NB4 (cell line): ENCODE measurements around the gene NTRK3.

Experiments used
- DNase-seq: peaks from one replicate; pipeline ENCODE4 v3.0.0; 2010; ENCODE audit warnings: low read depth
- H3K4me3 ChIP-seq: one replicate; pipeline ENCODE4 v1.5.1; 2011; ENCODE audit warnings: mild to moderate bottlenecking, low read depth, low read length, moderate library complexity
- MYC ChIP-seq: IDR thresholded peaks from 2 replicates; pipeline ENCODE4 v1.6.1; 2011; ENCODE audit warnings: low read depth, low read length
- POLR2A ChIP-seq: IDR thresholded peaks from 2 replicates; pipeline ENCODE4 v1.6.1; 2011; ENCODE audit warnings: mild to moderate bottlenecking; ENCODE audit not compliant: insufficient read length; ENCODE audit errors: extremely low read depth
- TF ChIP-seq, protein P1 (sequence below): IDR thresholded peaks from one replicate; pipeline ENCODE4 v1.5.1; 2012; ENCODE audit warnings: low read depth, low read length
- TF ChIP-seq, protein P2 (sequence below): IDR thresholded peaks from 2 replicates; pipeline ENCODE4 v1.6.1; 2011; ENCODE audit warnings: low read depth, low read length

The NTRK3 gene

DNA sequence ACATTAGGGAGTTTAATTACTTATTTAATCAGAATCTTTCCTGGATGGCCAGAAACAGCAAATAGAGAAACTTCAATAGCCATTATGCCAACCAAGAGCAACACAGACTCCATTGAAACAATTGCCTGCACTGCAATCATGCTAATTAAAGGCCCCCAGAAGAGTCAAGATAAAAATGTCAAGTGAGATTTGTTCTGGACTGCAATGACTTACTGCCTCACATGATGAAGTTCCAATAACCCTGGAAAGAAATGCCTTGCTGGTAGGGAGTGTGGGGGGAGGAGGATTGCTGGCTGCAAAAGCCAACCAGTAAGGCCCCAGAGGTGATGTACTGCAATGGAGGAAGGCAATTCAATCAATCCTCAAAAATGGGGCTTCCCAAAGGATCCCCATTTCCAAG is 257.9 kb downstream of the NTRK3 start:
- no peak for DNase-seq
- TF ChIP-seq, protein P1, sequence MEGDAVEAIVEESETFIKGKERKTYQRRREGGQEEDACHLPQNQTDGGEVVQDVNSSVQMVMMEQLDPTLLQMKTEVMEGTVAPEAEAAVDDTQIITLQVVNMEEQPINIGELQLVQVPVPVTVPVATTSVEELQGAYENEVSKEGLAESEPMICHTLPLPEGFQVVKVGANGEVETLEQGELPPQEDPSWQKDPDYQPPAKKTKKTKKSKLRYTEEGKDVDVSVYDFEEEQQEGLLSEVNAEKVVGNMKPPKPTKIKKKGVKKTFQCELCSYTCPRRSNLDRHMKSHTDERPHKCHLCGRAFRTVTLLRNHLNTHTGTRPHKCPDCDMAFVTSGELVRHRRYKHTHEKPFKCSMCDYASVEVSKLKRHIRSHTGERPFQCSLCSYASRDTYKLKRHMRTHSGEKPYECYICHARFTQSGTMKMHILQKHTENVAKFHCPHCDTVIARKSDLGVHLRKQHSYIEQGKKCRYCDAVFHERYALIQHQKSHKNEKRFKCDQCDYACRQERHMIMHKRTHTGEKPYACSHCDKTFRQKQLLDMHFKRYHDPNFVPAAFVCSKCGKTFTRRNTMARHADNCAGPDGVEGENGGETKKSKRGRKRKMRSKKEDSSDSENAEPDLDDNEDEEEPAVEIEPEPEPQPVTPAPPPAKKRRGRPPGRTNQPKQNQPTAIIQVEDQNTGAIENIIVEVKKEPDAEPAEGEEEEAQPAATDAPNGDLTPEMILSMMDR, result no peak
- TF ChIP-seq POLR2A (no peak), MYC (no peak)
- TF ChIP-seq, protein P2, sequence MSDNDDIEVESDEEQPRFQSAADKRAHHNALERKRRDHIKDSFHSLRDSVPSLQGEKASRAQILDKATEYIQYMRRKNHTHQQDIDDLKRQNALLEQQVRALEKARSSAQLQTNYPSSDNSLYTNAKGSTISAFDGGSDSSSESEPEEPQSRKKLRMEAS, result no peak
- no peak overlapping the region for H3K4me3 ChIP-seq

DNA sequence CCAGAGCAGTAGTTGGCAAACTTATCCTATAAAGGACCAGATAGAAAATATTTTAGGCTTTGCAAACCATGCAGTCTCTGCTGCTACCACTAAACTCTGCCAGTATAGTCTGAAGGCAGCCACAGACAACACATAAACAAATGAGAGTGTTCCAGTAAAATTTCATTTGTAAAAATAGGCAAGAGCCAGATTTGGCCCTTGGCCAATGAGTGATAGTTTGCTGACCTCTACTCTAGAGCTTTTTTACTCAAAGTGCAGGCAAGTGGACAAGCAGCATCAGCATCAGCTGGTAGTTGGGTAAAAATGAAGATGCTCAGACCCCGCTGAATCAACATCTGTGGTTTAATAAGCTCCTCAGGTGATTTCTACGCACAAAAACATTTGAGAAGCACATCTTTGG is 269.8 kb downstream of the NTRK3 start:
- no peak for DNase-seq
- TF ChIP-seq POLR2A (no peak), MYC (no peak)
- TF ChIP-seq, protein P1, result no peak
- TF ChIP-seq, protein P2, result no peak
- no peak overlapping the region for H3K4me3 ChIP-seq

DNA sequence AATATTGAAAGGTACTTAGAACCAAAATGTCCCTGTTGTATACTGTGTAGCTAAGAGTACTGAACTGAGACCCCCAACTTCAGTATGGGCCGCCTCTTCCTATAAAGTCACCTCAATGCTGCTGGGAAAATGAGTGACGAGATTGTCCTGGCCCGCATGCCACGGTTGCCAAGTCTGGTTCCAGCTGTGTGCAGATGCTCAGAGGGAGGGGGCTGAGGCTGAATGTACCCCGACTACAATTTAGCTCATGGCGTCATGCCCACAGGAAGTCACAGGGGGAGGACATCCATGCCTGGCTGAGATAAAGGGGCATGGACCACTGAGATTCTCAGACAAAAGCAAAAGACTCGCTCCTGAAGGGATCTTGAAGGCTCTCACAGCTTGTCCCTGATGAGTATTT is 271.1 kb downstream of the NTRK3 start:
- no peak overlapping the region for H3K4me3 ChIP-seq
- TF ChIP-seq, protein P2, result no peak
- no peak for TF ChIP-seq POLR2A
- TF ChIP-seq MYC, result no peak
- TF ChIP-seq, protein P1, result no peak
- no peak for DNase-seq

DNA sequence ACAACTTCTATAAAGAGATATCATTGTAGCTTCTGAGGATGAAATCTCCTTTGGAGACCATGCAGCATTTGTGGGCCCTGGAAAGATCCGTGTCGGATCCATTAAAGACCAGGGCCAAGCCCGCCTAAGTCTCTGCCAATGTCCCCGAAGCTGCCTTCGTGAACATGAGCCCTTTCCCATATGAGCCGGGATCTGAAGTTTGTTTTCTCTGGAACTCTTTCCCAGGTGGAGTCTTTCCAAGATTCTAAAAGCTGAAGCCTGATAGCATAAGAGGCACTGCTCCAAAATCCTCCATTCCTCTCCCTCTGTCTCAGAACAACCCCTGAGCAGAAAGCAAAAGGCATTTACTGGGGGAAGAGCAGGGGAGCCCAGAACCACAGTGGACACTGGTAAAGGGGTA is 274.6 kb downstream of the NTRK3 start:
- H3K4me3 ChIP-seq, result no peak overlapping the region
- no peak for DNase-seq
- TF ChIP-seq, protein P1, result no peak
- TF ChIP-seq, protein P2, result no peak
- TF ChIP-seq POLR2A (no peak), MYC (no peak)

DNA sequence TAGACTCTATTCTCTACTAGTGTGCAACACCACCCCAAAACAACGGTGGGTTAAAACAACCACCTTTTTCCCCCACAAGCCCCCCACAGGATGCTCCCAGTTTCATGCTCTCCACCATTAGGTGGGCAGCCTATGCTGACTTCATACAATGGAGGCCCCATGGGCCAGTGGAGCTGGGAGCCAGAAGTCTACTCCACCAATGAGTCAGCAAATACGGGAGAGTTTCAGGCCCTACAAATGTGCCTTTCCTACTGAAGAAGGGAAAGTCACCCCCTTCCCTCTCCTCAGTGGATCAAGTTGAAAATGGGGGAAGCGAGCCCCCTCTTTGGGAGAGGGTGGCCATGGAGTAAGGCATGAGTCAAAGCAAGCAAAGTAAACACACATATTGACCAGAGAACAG is 278.6 kb downstream of the NTRK3 start:
- DNase-seq, result no peak
- TF ChIP-seq POLR2A, result no peak
- TF ChIP-seq, protein P2, result no peak
- TF ChIP-seq MYC, result no peak
- TF ChIP-seq, protein P1, result no peak
- H3K4me3 ChIP-seq, result no peak overlapping the region

DNA sequence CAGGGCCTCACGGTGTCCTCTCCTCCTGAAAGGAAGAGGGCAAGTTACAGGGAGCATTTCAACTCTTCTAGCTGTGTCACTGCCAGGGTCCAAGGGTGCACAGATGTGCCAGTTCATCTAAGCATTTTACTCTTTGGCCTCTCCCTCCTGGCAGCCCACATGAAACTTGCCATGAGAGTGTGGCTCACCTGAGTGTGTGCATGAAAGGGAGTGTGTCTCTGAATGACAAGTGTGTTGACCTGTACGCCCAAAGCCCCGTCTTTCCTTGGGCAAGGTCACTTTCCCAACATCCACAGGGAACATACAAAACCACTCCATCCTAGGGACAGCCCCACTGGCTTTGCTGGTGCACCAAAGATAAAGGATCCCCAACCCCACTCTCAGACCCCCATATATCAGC is 280.0 kb downstream of the NTRK3 start:
- TF ChIP-seq POLR2A (no peak), MYC (no peak)
- TF ChIP-seq, protein P1, result no peak
- TF ChIP-seq, protein P2, result no peak
- no peak for DNase-seq
- no peak overlapping the region for H3K4me3 ChIP-seq
